ENCODE data around the gene PRLR. TPM values are rescaled to one million over a fixed set of nuclear protein-coding genes. Genes with fewer than 3 reads are reported as not detected.
"Not testable (repeated sequence)": the region's sequence is repeated elsewhere in the genome, so short reads cannot be mapped to it uniquely, and the experiment has no call there.

PRLR gene
- polyA plus RNA-seq = under 1 TPM; 0.11 to 0.61 (median 0.25) TPM

GRCh38 chr5:35230038-35230611 lies at the start of gene PRLR:
Gene PRLR (minus strand): TSS chr5:35230487. CDS start chr5:35089620, 140,867 bp downstream.
- 1 to 2% (median 1%) methylated on average over 29 to 42 of the region's 42 CpGs for WGBS, 3 donors
- H3K27ac ChIP-seq (ENCODE audit: low read depth, low read length) = no peak within 1 kb of the TSS

- WGBS, 3 donors = 17 to 52% (median 32%) methylated on average over 2 of the region's 2 CpGs
- no peak overlapping the region for H3K27ac ChIP-seq (ENCODE audit: low read depth, low read length)
These were observed 44.7 kb upstream of the PRLR start for GRCh38 chr5:35274839-35275509.

- 85 to 100% (median 100%) methylated on average over 1 of the region's 1 CpG for WGBS, 3 donors
- no peak overlapping the region for H3K27ac ChIP-seq (ENCODE audit: low read depth, low read length)
These were observed 38.7 kb upstream of the PRLR start for GRCh38 chr5:35269006-35269405.

- H3K27ac ChIP-seq (ENCODE audit: low read depth, low read length) = no peak overlapping the region
- WGBS, 3 donors = 42 to 60% (median 47%) methylated on average over 3 of the region's 3 CpGs
These were observed 36.0 kb upstream of the PRLR start for GRCh38 chr5:35266276-35266675.

- WGBS, 3 donors = 83 to 95% (median 92%) methylated on average over 2 of the region's 2 CpGs
- H3K27ac ChIP-seq (ENCODE audit: low read depth, low read length) = no peak overlapping the region
These were observed 34.2 kb upstream of the PRLR start for GRCh38 chr5:35264509-35264908.

GRCh38 chr5:35263266-35263877 lies 33.1 kb upstream of the PRLR start:
- 54 to 68% (median 66%) methylated on average over 2 of the region's 2 CpGs for WGBS, 3 donors
- H3K27ac ChIP-seq (ENCODE audit: low read depth, low read length) = no peak overlapping the region

GRCh38 chr5:35253582-35253981 lies 23.3 kb upstream of the PRLR start:
- no peak overlapping the region for H3K27ac ChIP-seq (ENCODE audit: low read depth, low read length)
- 87 to 90% (median 87%) methylated on average over 3 of the region's 3 CpGs for WGBS, 3 donors

GRCh38 chr5:35252963-35253362 lies 22.7 kb upstream of the PRLR start:
- H3K27ac ChIP-seq (ENCODE audit: low read depth, low read length) = no peak overlapping the region
- 86 to 95% (median 94%) methylated on average over 2 of the region's 2 CpGs for WGBS, 3 donors

- WGBS, 3 donors = 79 to 87% (median 80%) methylated on average over 5 of the region's 5 CpGs
These were observed 18.8 kb upstream of the PRLR start for GRCh38 chr5:35248843-35249780.

GRCh38 chr5:35247648-35248034 lies 17.4 kb upstream of the PRLR start:
- no peak overlapping the region for H3K27ac ChIP-seq (ENCODE audit: low read depth, low read length)
- 55 to 80% (median 74%) methylated on average over 6 of the region's 6 CpGs for WGBS, 3 donors

More at GRCh38 chr5:35248843-35249780, 18.8 kb upstream of the PRLR start:
- H3K27ac ChIP-seq (ENCODE audit: low read depth, low read length) = no peak overlapping the region

- H3K27ac ChIP-seq (ENCODE audit: low read depth, low read length) = no peak overlapping the region
- 35 to 39% (median 37%) methylated on average over 7 of the region's 7 CpGs for WGBS, 3 donors
These were observed 16.8 kb upstream of the PRLR start for GRCh38 chr5:35246900-35247647.

GRCh38 chr5:35246411-35246810 lies 16.1 kb upstream of the PRLR start:
- H3K27ac ChIP-seq (ENCODE audit: low read depth, low read length) = no peak overlapping the region

GRCh38 chr5:35245371-35245770 lies 15.1 kb upstream of the PRLR start:
- not testable (repeated sequence) for H3K27ac ChIP-seq (ENCODE audit: low read depth, low read length)
- 90 to 95% (median 91%) methylated on average over 10 of the region's 10 CpGs for WGBS, 3 donors

More at GRCh38 chr5:35246411-35246810, 16.1 kb upstream of the PRLR start:
- WGBS, 3 donors = 29 to 44% (median 42%) methylated on average over 2 of the region's 2 CpGs

- H3K27ac ChIP-seq (ENCODE audit: low read depth, low read length) = no peak overlapping the region
- 78 to 100% (median 86%) methylated on average over 1 of the region's 1 CpG for WGBS, 3 donors
These were observed 13.9 kb upstream of the PRLR start for GRCh38 chr5:35244171-35244570.

GRCh38 chr5:35242702-35243258 lies 12.5 kb upstream of the PRLR start:
- H3K27ac ChIP-seq (ENCODE audit: low read depth, low read length) = no peak overlapping the region
- WGBS, 3 donors = 69 to 82% (median 78%) methylated on average over 4 of the region's 4 CpGs

- no peak overlapping the region for H3K27ac ChIP-seq (ENCODE audit: low read depth, low read length)
- 88 to 91% (median 89%) methylated on average over 1 of the region's 1 CpG for WGBS, 3 donors
These were observed 10.6 kb upstream of the PRLR start for GRCh38 chr5:35240892-35241291.

- H3K27ac ChIP-seq (ENCODE audit: low read depth, low read length) = no peak overlapping the region
- WGBS, 3 donors = 66 to 88% (median 84%) methylated on average over 2 of the region's 2 CpGs
These were observed 9.8 kb upstream of the PRLR start for GRCh38 chr5:35239911-35240610.
